GM19025 (cell line): ENCODE data around the gene PTPRD.

ENCODE experiments used
- ATAC-seq: cut with Tn5 transposase; IDR thresholded peaks from one replicate; pipeline ENCODE4 v1.9.1; 2021; ENCODE audit warnings: mild to moderate bottlenecking, low read depth, moderate library complexity; ENCODE audit not compliant: unreplicated experiment

Gene PTPRD

DNA sequence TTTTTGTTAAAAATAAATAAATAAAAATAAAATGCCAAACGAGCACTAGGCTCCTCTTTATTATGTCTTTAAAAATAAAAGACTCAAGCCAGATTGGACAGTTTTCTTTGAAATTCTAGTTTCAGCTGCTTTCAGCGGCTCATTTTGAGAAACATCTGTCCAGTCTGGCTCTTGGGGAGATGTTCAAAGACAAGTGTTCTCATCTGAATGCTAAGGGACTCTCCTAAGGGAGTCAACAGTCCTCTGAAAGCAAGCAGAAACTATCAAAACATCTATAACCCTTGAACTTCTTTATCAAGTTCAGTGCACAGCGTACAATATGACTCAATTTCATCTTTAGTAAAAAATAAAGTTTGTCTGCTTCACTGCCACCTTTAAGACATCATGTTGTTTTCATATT, 1927.0 kb downstream of the PTPRD start:
- no peak for ATAC-seq

- ATAC-seq = no peak
Measured at GRCh38 chr9:8684978-8685708, 1927.7 kb downstream of the PTPRD start.

DNA sequence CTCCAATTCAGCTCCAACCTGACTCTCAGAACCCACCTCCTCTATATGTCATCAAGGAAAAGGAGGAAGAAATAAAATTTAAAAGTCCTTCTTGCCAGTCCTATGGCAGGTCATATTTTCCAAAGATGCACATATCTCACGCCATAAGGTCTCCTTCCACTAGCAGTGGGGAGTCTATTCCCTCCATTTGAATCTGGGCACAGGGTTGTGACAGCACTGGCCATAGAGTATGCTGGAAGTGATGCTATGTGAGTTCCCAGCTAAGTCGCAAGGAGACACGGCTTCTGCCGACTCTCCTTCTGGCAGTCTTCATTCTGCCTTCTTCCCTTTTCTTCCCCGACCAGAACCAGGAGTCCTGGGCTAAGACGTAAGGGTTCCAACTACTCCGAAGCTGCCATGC, 1929.3 kb downstream of the PTPRD start:
- ATAC-seq = no peak

DNA sequence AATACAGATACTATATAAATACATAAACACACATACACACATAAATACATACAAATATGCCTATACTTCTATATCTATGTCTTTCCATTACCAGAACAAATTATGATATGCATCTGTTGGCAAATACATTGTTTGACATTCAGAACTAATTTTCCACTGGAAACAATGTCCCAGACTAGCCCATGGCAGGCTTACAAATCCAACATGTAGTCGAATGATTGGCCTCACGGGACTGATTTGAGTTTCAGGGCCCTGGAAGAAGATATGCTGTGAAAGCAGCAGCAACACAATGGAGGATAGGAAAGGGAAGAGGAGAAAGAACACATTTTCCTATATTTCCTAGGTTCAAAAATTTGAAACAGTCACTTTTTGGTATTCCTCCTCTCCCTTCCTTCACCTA, 1932.1 kb downstream of the PTPRD start:
- no peak for ATAC-seq

- ATAC-seq = no peak
Measured at GRCh38 chr9:8680157-8680556, 1932.6 kb downstream of the PTPRD start.

DNA sequence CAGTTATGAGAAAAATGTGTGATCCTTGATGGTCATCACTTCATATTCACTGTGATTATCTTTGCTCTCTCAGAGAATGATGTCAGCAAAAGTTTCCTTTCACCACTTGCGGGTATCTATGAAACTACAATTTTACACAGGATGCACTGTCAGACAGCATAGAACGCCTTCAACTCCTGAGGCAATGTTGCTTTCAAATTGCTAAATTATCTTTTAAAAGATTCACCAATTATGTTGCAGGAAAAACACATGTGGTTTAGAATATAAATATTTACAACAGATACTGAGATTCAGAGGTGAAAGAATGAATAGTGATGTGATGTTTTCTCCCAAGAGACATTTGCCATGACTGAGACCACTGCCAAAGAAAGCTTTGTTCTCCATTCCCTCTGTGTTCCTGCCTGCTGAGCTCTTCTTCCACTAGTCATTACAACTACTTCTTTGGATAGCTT, 1933.4 kb downstream of the PTPRD start:
- ATAC-seq = no peak

GRCh38 chr9:8677741-8678140, 1935.1 kb downstream of the PTPRD start:
- ATAC-seq = no peak

DNA sequence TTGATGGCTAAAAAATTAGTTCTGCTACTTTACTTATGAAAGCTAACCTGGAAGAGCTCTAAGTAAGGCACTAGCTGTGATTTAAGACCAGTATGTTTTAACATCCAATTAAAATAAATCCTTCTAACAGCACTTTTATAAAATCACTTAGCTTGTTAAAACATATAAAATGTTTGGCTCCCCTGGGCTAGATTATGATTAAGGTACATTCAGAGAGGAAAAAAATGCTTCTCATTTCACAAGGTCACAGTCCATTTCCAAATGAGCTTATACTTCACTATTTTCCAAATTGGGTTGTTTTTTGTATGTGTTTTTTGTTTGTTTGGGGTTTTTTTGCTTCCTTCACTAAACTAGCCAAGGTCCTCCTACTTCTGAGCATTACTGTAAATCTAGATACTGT, 1938.3 kb downstream of the PTPRD start:
- no peak for ATAC-seq

- no peak for ATAC-seq
Measured at GRCh38 chr9:8673830-8674229, 1939.0 kb downstream of the PTPRD start.

DNA sequence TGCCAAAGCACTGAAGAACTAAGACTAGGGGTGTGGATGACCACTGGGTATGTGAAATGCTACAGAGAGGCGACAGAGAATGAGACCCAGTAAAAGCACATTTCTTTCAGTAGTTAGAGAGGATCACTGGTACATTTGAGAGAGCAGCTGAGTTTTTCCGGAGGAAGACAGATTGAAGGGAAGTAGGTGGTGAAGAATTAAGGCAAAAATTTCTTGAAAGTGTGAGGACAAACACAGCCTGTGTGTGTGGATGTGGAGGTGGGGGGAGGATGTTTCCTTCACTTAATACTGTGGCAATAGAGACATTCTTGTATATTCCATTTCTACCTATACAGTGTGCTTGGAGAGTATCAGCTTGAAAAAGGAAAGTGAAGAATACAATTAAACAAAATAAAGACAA, 1942.1 kb downstream of the PTPRD start:
- ATAC-seq = no peak

GRCh38 chr9:8668751-8669150, 1944.1 kb downstream of the PTPRD start:
- ATAC-seq = no peak

DNA sequence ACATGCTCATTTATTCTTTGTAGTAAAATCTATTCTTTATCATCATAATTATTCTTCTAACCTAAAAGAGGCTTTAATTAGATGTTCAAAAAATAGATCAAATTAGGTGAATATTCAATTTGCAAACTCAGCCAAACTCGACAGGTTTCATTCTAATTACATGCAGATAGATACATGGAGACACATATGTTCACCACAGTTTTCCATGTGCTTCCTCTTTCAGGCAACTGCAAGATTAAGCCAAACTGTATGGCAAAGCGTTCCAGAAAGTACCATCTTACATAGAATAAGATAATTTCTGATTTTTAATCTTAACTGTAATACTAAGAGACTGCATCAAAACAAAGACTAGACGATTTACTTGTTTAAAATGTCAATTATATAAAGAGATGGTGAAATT, 1944.6 kb downstream of the PTPRD start:
- no peak for ATAC-seq

DNA sequence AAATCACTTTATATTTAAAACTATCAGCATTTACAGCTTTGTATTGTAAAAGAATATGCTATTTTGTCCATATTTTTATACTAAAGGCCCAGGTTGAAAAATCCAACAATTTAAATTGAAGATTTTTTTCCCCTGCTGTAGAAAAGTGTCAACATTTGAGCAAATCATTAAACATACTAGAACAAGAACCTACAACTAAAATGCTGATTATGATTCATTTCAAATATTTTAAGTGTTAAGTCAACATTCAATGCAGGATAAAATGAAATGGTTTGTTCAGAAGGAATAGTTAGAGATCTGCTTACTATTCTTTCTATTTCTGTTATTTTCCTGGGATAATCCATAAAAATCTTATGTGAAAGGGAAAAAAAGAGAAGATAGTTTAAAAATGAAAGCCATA, 1946.7 kb downstream of the PTPRD start:
- no peak for ATAC-seq

DNA sequence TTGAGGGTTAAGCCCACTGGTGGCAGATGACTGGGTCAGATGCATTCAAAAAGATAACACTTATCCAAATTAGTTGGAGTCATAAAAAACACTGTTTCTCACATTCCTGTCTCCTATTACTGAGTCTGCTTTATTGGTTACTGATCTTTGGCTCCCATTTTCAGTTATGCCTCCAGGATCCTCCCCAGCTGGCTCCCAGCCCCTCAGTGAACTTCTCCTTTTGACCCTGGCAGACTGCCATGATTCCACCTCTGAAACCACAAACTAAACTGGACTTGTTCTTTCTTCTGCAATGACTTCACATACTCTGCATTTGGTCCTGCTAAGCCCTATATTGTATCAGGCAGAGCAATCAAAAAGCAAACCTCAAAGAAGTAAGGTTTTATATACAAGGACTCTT, 1952.4 kb downstream of the PTPRD start:
- no peak for ATAC-seq

DNA sequence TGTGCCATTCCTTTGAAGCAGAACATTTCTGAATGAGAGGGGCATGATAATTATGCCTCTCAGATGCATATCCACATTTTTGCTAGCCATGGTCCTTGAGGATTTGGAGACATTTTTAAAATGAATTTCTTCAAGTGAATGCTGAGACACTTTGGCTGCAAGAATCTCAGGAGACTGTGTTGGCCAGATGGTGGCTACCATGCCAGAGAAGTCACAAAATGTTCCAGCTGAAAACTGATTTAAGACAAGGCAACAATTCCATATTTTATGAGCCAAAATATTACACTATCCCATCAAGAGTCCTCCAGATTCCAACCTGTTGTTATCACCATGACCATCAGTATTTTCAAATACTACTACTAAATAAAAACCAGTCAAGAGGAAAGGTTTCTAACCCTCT, 1953.7 kb downstream of the PTPRD start:
- ATAC-seq = no peak

- no peak for ATAC-seq
Measured at GRCh38 chr9:8655071-8655470, 1957.7 kb downstream of the PTPRD start.

DNA sequence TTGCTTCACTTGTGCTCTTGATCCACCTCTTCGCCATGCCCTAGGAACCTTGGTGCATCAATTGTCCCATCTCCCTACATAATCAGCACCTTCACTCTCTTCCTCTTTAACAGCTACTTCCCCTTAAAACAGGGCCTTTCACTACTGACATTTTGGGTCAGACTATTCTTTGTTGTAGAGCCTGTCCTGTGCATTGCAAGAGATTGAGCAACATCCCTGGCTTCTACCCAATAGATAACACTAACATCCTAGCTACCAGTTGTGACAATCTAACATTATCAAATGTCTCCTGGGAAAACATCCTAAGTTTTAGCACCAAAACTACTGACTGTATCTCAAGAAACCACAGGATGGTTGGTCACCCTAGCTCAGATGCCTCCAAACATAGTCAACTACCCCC, 1958.9 kb downstream of the PTPRD start:
- no peak for ATAC-seq

DNA sequence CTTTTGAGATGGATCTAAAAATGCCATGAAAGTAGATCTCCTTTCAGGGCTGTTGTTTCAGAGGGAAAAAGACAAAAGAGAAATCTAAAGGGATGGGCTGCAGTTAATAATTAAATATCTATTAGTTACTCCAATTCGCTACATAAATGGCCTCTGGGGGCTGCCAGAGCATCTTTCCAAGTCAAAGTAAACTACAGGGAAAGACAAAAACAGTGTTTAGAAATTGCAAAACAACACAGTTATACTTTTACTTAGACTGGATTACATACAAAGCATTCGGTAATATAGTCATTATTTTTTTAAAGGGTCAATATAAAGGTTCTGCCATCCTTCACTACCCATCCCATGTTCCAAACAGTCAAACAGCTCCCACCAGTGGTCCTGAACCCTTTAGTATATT, 1959.7 kb downstream of the PTPRD start:
- no peak for ATAC-seq

GRCh38 chr9:8652255-8652654, 1960.5 kb downstream of the PTPRD start:
- ATAC-seq = no peak

DNA sequence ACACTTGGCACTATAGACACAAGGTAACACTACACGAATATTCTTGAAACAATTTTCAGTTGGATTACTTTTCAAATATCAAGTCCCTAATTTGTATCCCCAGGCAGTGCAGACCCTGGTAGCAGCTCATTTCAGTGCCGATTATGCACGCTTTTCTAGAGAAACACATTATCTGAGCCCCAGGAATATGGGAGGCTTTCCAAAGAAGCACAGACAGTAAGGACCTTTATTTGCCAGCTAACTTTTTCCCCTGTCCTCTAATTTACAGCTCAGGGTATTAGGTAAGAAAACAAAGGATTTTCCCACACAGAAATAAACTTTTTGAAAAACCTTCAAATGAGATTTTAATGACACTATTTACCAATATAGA, 1961.0 kb downstream of the PTPRD start:
- ATAC-seq = no peak

- no peak for ATAC-seq
Measured at GRCh38 chr9:8651070-8651845, 1961.5 kb downstream of the PTPRD start.

- ATAC-seq = no peak
Measured at GRCh38 chr9:8649807-8650206, 1963.0 kb downstream of the PTPRD start.
